HepG2 (cell line): Measurements from ENCODE around the gene LAMA5. TPM values are rescaled to one million over a fixed set of nuclear protein-coding genes. Genes with fewer than 3 reads are reported as not detected.
A peak's percentile ranks its signal among the peaks of the same experiment; 100 is the strongest.

Experiments used
- ATF3 ChIP-seq: sonication (generic); formaldehyde crosslinking; IDR thresholded peaks from 2 replicates; pipeline ENCODE4 v1.4.0; 2020; ENCODE audit warnings: missing genetic modification reagents
- CEBPZ ChIP-seq: IDR thresholded peaks from 2 replicates; pipeline ENCODE4 v1.6.1; 2012; ENCODE audit warnings: low read length, improper control_type of control experiment
- LBX2 ChIP-seq: sonication (generic); formaldehyde crosslinking; IDR thresholded peaks from 2 replicates; pipeline ENCODE4 v1.5.0; 2020; ENCODE audit warnings: missing genetic modification reagents, mild to moderate bottlenecking, borderline replicate concordance
- MLXIP ChIP-seq: sonication (generic); formaldehyde crosslinking; IDR thresholded peaks from 2 replicates; pipeline ENCODE4 v1.9.0; 2021; ENCODE audit warnings: missing genetic modification reagents, borderline replicate concordance
- MYPOP ChIP-seq: sonication (generic); formaldehyde crosslinking; IDR thresholded peaks from 2 replicates; pipeline ENCODE4 v1.8.1; 2023; ENCODE audit warnings: mild to moderate bottlenecking, moderate library complexity, missing genetic modification reagents
- NFYC ChIP-seq: IDR thresholded peaks from 2 replicates; pipeline ENCODE4 v1.6.1; 2016; ENCODE audit warnings: missing genetic modification reagents, missing compliant biosample characterization
- NR2C2 ChIP-seq: sonication (generic); formaldehyde crosslinking; IDR thresholded peaks from 2 replicates; pipeline ENCODE4 v1.4.0; 2020; ENCODE audit warnings: missing genetic modification reagents, mild to moderate bottlenecking, moderate library complexity, borderline replicate concordance
- PREB ChIP-seq: sonication (generic); formaldehyde crosslinking; IDR thresholded peaks from 2 replicates; pipeline ENCODE4 v1.4.0; 2020; ENCODE audit warnings: missing genetic modification reagents
- PRMT3 ChIP-seq: sonication (generic); formaldehyde crosslinking; IDR thresholded peaks from 2 replicates; pipeline ENCODE4 v1.8.1; 2022; ENCODE audit warnings: low read depth, mild to moderate bottlenecking, moderate library complexity, missing genetic modification reagents, borderline replicate concordance
- ZBTB42 ChIP-seq: sonication (generic); formaldehyde crosslinking; IDR thresholded peaks from 2 replicates; pipeline ENCODE4 v1.5.0; 2020; ENCODE audit warnings: mild to moderate bottlenecking, missing genetic modification reagents
- ZFP36L2 ChIP-seq: sonication (generic); formaldehyde crosslinking; IDR thresholded peaks from 2 replicates; pipeline ENCODE4 v1.4.0; 2020; ENCODE audit warnings: missing genetic modification reagents
- ZMAT3 ChIP-seq: sonication (generic); formaldehyde crosslinking; conservative IDR thresholded peaks from 2 replicates; pipeline ENCODE4 v1.7.0; 2021; ENCODE audit warnings: missing genetic modification reagents
- ZNF607 ChIP-seq: sonication (generic); formaldehyde crosslinking; IDR thresholded peaks from 2 replicates; pipeline ENCODE4 v1.5.1; 2020; ENCODE audit warnings: missing genetic modification reagents, mild to moderate bottlenecking, borderline replicate concordance
- ZNF672 ChIP-seq: sonication (generic); formaldehyde crosslinking; IDR thresholded peaks from 2 replicates; pipeline ENCODE4 v1.8.1; 2022; ENCODE audit warnings: missing genetic modification reagents
- ZNF841 ChIP-seq: sonication (generic); formaldehyde crosslinking; IDR thresholded peaks from 2 replicates; pipeline ENCODE4 v1.8.1; 2023; ENCODE audit warnings: missing genetic modification reagents, borderline replicate concordance
- ZSCAN21 ChIP-seq: sonication (generic); formaldehyde crosslinking; IDR thresholded peaks from 2 replicates; pipeline ENCODE4 v1.8.0; 2022; ENCODE audit warnings: mild to moderate bottlenecking, missing genetic modification reagents, moderate library complexity, borderline replicate concordance
- ZSCAN25 ChIP-seq: sonication (generic); formaldehyde crosslinking; IDR thresholded peaks from 2 replicates; pipeline ENCODE4 v1.8.0; 2022; ENCODE audit warnings: mild to moderate bottlenecking, missing genetic modification reagents
- polyA plus RNA-seq, 8 experiments: library from polyadenylated mRNA; depleted of rRNA in 3 of 8; stranded (reverse) in 7 of 8; unstranded in 1 of 8; fragments of >200 nt; fragmentation: Illumina TruSeq in 4 of 8; extraction: Trizol in 4 of 8; gene quantifications; 2 replicates each; pipeline versions ENCODE4 v1.2.1 to v1.2.3, GENCODE V29; 2011 to 2016; ENCODE audit warnings: low read depth in 4 of 8, missing spikeins in 1 of 8, mixed read lengths in 1 of 8; ENCODE audit not compliant: insufficient read depth in 1 of 8
- total RNA-seq, 5 experiments: library from RNA; depleted of rRNA; stranded (reverse); fragments of >200 nt; fragmentation: Illumina TruSeq; extraction: Trizol; gene quantifications; 2 replicates each; pipeline ENCODE4 v1.2.3, GENCODE V29; 2016; ENCODE audit warnings: low read depth in 1 of 5

The LAMA5 gene
- total and polyA plus RNA-seq, 2 of the 13 experiments (the other 11 are each of a cell fraction or from before 2014, with no cell fraction given), result 21.0 to 44.7 TPM

- TF ChIP-seq CEBPZ (no peak), ZNF607 (CRISPR knock-in tag) (no peak), PRMT3 (no peak), PREB (CRISPR knock-in tag) (no peak), ZNF672 (CRISPR knock-in tag) (no peak), ZBTB42 (no peak), LBX2 (CRISPR knock-in tag) (no peak), ZSCAN21 (CRISPR knock-in tag) (peak; percentile 77; the same call in 1 of the 2 replicates), NFYC (CRISPR knock-in tag) (peak; percentile 36; the same call in 1 of the 2 replicates), NR2C2 (CRISPR knock-in tag) (peak; percentile 48; the same call in 1 of the 2 replicates), ZSCAN25 (CRISPR knock-in tag) (peak; percentile 98), ATF3 (CRISPR knock-in tag) (no peak), ZNF841 (CRISPR knock-in tag) (no peak), ZFP36L2 (CRISPR knock-in tag) (no peak), MYPOP (CRISPR knock-in tag) (no peak), MLXIP (CRISPR knock-in tag) (no peak), ZMAT3 (0 out of 2 replicates have a peak, but pooled peaks have one; percentile 46)
Measured at GRCh38 chr20:62382306-62383198, 15.4 kb upstream of the LAMA5 start (continued).
